Testis (tissue), 3 donors: ENCODE measurements around the gene DMRT2. TPM values are rescaled to one million over a fixed set of nuclear protein-coding genes. Genes with fewer than 3 reads are reported as not detected.

Experiments used
- DNase-seq: peaks from one replicate; pipeline ENCODE4 v3.0.0-alpha.2; 2019
- H3K27ac ChIP-seq, 2 donors: fragments of 200-600 bp; sonication (generic); one replicate each; pipeline ENCODE4 v1.5.1; 2019
- H3K27me3 ChIP-seq: fragments of 200-600 bp; sonication (generic); one replicate; pipeline ENCODE4 v1.5.1; 2019
- H3K36me3 ChIP-seq: fragments of 200-600 bp; sonication (generic); one replicate; pipeline ENCODE4 v1.5.1; 2017; ENCODE audit warnings: low read depth; ENCODE audit errors: missing control alignments
- H3K4me1 ChIP-seq: fragments of 200-600 bp; sonication (generic); one replicate; pipeline ENCODE4 v1.5.1; 2019
- H3K4me3 ChIP-seq, 2 donors: fragments of 200-600 bp; sonication (generic); one replicate each; pipeline ENCODE4 v1.5.1; 2017 to 2019
- H3K9me3 ChIP-seq: fragments of 200-600 bp; sonication (generic); one replicate; pipeline ENCODE4 v1.5.1; 2017
- CTCF ChIP-seq, 3 experiments: fragments of 450-650 bp in 2 of 3; fragments of 200-600 bp in 1 of 3; sonication (generic) in 1 of 3; IDR thresholded peaks; one replicate each; pipeline ENCODE4 v1.5.1; 2016 to 2019; ENCODE audit warnings: antibody characterized with exemption in 3 of 3, mild to moderate bottlenecking in 2 of 3, moderate library complexity in 1 of 3
- POLR2A ChIP-seq: fragments of 450-650 bp; IDR thresholded peaks from one replicate; pipeline ENCODE4 v1.6.1; 2017; ENCODE audit warnings: antibody characterized with exemption, mild to moderate bottlenecking, moderate library complexity
- WGBS, 2 donors: methylation state at CpG; one replicate each; pipeline ENCODE4 v1.1.5; 2018; 5-methylcytosine and 5-hydroxymethylcytosine counted together
- intact Hi-C: fragments of 100-400 bp; cut with DNase I; formaldehyde crosslinking; loops from one replicate; pipeline ENCODE4 v1.15.1; 2023; ENCODE audit warnings: low total_unique reads
- polyA plus RNA-seq: library from polyadenylated mRNA; stranded (reverse); fragments of 350-450 nt; fragmentation: Illumina TruSeq; extraction: RNeasy Lipid Tissue Mini Kit (QIAGEN cat#74804); gene quantifications from one replicate; pipeline ENCODE4 v1.2.3, GENCODE V29; 2014; ENCODE audit warnings: low read depth, low replicate concordance; ENCODE audit not compliant: insufficient read depth
- total RNA-seq, 2 donors: library from RNA; depleted of rRNA; stranded (reverse); fragments of >200 nt; gene quantifications; one replicate each; pipeline ENCODE4 v1.2.3, GENCODE V29; 2016

The DMRT2 gene
- total and polyA plus RNA-seq, 3 donors from 2014 or later = 1.7 to 4.6 (median 2.1) TPM

- H3K27ac ChIP-seq = no peak overlapping the region
- no peak overlapping the region for H3K4me3 ChIP-seq
- 82 to 85% methylated on average over 2 of the region's 2 CpGs for WGBS, 2 donors
- H3K27me3 ChIP-seq = no peaks in the 10 kb centered on the region
- no peak for DNase-seq
- intact Hi-C loops = no loop called here
- TF ChIP-seq POLR2A (no peak), CTCF (IDR thresholded peaks at IDR 0.05) (no peak)
- no peaks in the 10 kb centered on the region for H3K9me3 ChIP-seq
- H3K4me1 ChIP-seq = no peaks in the 10 kb centered on the region
- H3K36me3 ChIP-seq = no peaks in the 10 kb centered on the region
Measured at GRCh38 chr9:1065130-1065529, 15.0 kb downstream of the DMRT2 start.

- H3K27ac ChIP-seq = no peak overlapping the region
- 62 to 73% methylated on average over 3 of the region's 3 CpGs for WGBS, 2 donors
- H3K9me3 ChIP-seq = no peaks in the 10 kb centered on the region
- H3K4me3 ChIP-seq = no peak overlapping the region
- no peaks in the 10 kb centered on the region for H3K4me1 ChIP-seq
- no peaks in the 10 kb centered on the region for H3K27me3 ChIP-seq
- TF ChIP-seq CTCF (IDR thresholded peaks at IDR 0.05) = no peak
- H3K36me3 ChIP-seq = no peaks in the 10 kb centered on the region
- intact Hi-C loops = no loop called here
- no peak for DNase-seq
Measured at GRCh38 chr9:1070692-1071091, 20.5 kb downstream of the DMRT2 start.

- WGBS, 2 donors = 85 to 94% methylated on average over 3 of the region's 3 CpGs
- Histone ChIP-seq H3K9me3 (no peaks in the 10 kb centered on the region), H3K27ac (no peak overlapping the region), H3K4me1 (no peaks in the 10 kb centered on the region), H3K4me3 (no peak overlapping the region), H3K27me3 (no peaks in the 10 kb centered on the region), H3K36me3 (no peaks in the 10 kb centered on the region)
- intact Hi-C loops = no loop called here
- TF ChIP-seq POLR2A (no peak), CTCF (IDR thresholded peaks at IDR 0.05) (no peak)
- DNase-seq = no peak
Measured at GRCh38 chr9:1071730-1072129, 21.6 kb downstream of the DMRT2 start.

- intact Hi-C loops = no loop called here
Measured at GRCh38 chr9:1073497-1073896, 23.3 kb downstream of the DMRT2 start.

More at GRCh38 chr9:1073497-1073896, 23.3 kb downstream of the DMRT2 start:
- Histone ChIP-seq H3K9me3 (no peaks in the 10 kb centered on the region), H3K27me3 (no peaks in the 10 kb centered on the region), H3K4me3 (no peak overlapping the region), H3K27ac (no peak overlapping the region), H3K36me3 (no peaks in the 10 kb centered on the region), H3K4me1 (no peaks in the 10 kb centered on the region)
- DNase-seq = no peak
- 77 to 83% methylated on average over 1 of the region's 1 CpG for WGBS, 2 donors
- TF ChIP-seq CTCF (IDR thresholded peaks at IDR 0.05) = no peak
- no peak for TF ChIP-seq POLR2A
